GM19099 (cell line): ENCODE results near the gene FAM118A.

Source experiments
- POLR2A ChIP-seq: IDR thresholded peaks from 3 replicates; pipeline ENCODE4 v1.6.1; 2011; ENCODE audit warnings: low read depth; ENCODE audit not compliant: insufficient read length; ENCODE audit errors: extremely low read depth

The FAM118A gene

GRCh38 chr22:45335021-45335818 lies 25.5 kb downstream of the FAM118A start:
- no peak for TF ChIP-seq POLR2A

GRCh38 chr22:45335854-45336522 lies 26.3 kb downstream of the FAM118A start:
- no peak for TF ChIP-seq POLR2A

GRCh38 chr22:45336971-45337431 lies 27.3 kb downstream of the FAM118A start:
- no peak for TF ChIP-seq POLR2A

GRCh38 chr22:45337536-45337935 lies 27.8 kb downstream of the FAM118A start:
- no peak for TF ChIP-seq POLR2A

- TF ChIP-seq POLR2A: no peak
Measured at GRCh38 chr22:45338795-45339194, 29.1 kb downstream of the FAM118A start.

- TF ChIP-seq POLR2A: no peak
Measured at GRCh38 chr22:45340323-45340722, 30.6 kb downstream of the FAM118A start.

GRCh38 chr22:45341498-45341897 lies 31.8 kb downstream of the FAM118A start:
- no peak for TF ChIP-seq POLR2A

GRCh38 chr22:45343143-45343542 lies 33.4 kb downstream of the FAM118A start:
- no peak for TF ChIP-seq POLR2A

GRCh38 chr22:45344334-45344733 lies 34.6 kb downstream of the FAM118A start:
- no peak for TF ChIP-seq POLR2A

- no peak for TF ChIP-seq POLR2A
Measured at GRCh38 chr22:45349916-45350315, 40.2 kb downstream of the FAM118A start.

GRCh38 chr22:45351956-45352355 lies 42.2 kb downstream of the FAM118A start:
- no peak for TF ChIP-seq POLR2A

GRCh38 chr22:45353786-45354185 lies 44.1 kb downstream of the FAM118A start:
- no peak for TF ChIP-seq POLR2A

GRCh38 chr22:45357490-45357889 lies 47.8 kb downstream of the FAM118A start:
- no peak for TF ChIP-seq POLR2A

- TF ChIP-seq POLR2A: no peak
Measured at GRCh38 chr22:45358127-45358526, 48.4 kb downstream of the FAM118A start.

GRCh38 chr22:45359627-45360026 lies 49.9 kb downstream of the FAM118A start:
- no peak for TF ChIP-seq POLR2A

- no peak for TF ChIP-seq POLR2A
Measured at GRCh38 chr22:45366713-45367112, 57.0 kb downstream of the FAM118A start.
